ENCODE results near the gene TRAF3IP3.

TRAF3IP3 gene

DNA sequence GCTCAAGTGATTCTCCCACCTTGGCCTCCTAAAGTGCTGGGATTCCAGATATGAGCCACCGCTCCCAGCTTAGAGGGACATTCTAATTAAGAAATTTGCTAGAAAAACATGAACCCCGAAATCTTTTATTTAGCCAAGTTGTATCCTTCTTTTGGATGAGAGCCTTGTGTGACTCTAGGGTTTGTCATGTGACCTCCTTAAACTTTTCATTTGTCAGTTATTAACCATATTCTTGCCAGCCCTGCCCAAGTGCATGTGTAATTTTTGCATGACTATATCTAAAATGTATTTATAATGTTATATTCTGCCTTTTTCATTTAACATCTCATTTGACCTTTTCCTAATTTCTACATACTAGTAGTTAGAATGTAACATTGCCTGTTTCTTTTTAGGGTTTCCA is 73.9 kb downstream of the TRAF3IP3 start:
- DNase-seq: no peak

DNA sequence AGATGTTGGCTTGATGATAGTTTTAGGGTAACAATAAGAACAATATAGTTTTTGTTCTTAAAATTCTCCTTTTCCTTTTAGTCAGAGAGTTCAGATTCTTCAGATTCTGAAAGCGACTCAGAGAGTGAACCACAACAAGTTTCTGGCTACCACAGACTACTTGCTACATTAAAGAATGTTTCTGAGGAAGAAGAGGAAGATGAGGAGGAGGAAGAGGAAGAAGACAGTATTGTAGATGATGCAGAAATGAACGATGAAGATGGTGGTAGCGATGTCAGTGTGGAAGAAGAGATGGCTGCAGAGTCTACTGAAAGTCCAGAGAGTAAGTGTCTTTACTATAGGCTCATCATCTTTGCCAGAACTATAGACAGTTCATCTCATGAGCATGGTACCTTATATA is 74.9 kb downstream of the TRAF3IP3 start:
- no peak for DNase-seq

DNA sequence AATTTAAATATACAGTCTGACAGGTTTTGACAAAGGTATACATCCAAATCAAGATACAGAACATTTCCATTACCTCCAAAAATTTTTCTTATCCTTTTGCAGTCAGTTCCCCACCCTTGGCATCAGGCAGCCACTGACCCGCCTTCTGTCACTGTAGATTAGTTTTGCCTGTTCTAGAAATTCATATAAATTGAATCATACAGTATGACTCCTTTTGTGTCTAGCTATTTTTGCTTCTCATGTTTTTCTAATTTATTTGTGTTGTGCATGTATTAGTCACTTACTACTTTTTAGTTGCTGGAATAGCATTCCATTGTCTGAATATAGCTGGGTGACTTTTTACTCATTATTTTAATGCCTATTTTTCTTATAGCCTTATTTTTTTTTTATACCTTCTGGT is 75.8 kb downstream of the TRAF3IP3 start:
- no peak for DNase-seq
